SK-N-MC (cell line): ENCODE data around the gene PKMYT1.

Experiments used
- EZH2 ChIP-seq: fragments of 200-600 bp; sonication (generic); IDR thresholded peaks from one replicate; pipeline ENCODE4 v1.6.1; 2017; ENCODE audit warnings: antibody characterized with exemption
- FOXP2 ChIP-seq: optimal IDR thresholded peaks from 2 replicates; pipeline ENCODE3; 2011; ENCODE audit warnings: mild to moderate bottlenecking, moderate library complexity; ENCODE audit not compliant: insufficient read depth; ENCODE audit errors: extremely low read length, control extremely low read depth
- POLR2AphosphoS5 ChIP-seq: IDR thresholded peaks from 2 replicates; pipeline ENCODE4 v1.6.1; 2012; ENCODE audit warnings: mild to moderate bottlenecking, low read depth, low read length, borderline replicate concordance

DNA sequence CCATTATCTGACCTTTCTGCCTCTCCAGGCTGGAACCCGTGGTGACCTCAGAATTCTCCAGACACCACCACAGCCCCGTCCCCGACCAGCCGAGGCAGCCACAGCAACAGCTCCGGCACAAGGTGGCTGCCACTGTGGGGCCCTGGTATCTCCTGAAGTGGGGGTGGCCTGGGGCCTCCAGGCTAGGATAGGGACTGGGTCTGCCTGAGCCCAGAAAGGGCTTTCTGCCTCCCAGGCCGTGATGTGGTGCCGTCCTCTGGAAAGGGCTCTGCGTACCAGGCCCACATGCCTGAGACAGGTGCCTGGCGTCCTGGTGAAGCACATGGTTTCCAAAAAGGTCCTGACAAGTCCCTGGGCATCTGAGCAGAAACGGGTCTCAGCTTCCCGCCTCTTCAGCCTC lies 51.5 kb downstream of the PKMYT1 start:
- TF ChIP-seq EZH2 (no peak), POLR2AphosphoS5 (no peak), FOXP2 (no peak)
